Fibroblast of the conjunctiva (primary cell): ENCODE data around the gene SNX8.
"Not testable (repeated sequence)": the region's sequence is repeated elsewhere in the genome, so short reads cannot be mapped to it uniquely, and the experiment has no call there.

Source experiments
- DNase-seq: peaks from one replicate; pipeline ENCODE4 v3.0.0-alpha.2; 2010; ENCODE audit warnings: low read depth

SNX8 gene

DNA sequence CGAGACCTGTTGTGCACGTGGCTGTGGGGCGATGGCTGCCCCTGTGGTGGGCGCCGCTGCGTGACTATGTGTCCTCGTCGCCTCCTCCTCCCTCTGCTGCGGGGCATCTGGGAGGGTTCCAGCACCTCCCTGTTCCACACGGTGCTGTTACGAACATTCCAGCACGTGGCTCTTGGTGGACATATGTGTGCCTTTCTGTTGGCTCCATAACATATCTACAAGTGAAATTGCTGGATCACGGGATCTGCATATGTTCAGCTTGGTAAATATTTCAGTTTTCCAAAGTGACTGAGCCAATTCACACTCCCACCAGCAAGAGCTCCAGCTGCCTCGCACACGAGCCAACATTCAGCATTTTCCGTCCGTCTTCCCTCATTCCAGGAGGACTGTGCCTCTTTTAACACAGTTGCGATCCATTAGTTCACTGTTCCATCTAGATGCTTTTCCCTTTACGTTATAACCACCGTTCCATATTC, 25.1 kb downstream of the SNX8 start:
- no peak for DNase-seq

- DNase-seq = no peak
Measured at GRCh38 chr7:2288503-2288902, 25.7 kb downstream of the SNX8 start.

DNA sequence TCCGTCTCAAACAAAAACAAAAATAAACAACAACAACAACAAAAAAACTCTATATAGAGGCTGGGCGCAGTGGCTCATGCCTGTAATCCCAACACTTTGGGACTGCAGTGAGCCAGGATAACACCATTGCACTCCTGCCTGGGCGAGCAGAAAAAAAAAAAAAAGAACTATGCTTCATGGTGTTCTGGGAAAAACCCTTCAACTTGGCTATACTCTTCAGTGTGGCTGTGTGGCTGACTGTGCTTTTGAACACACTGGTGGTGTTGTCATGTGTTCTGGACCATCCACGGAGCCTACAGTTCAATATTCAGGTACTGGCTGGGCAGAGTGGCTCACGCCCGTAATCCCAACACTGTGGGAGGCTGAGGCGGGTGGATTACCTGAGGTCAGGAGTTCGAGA, 26.5 kb downstream of the SNX8 start:
- no peak for DNase-seq

GRCh38 chr7:2283074-2283473, 31.2 kb downstream of the SNX8 start:
- DNase-seq = no peak

GRCh38 chr7:2282185-2282751, 32.0 kb downstream of the SNX8 start:
- DNase-seq = no peak

DNA sequence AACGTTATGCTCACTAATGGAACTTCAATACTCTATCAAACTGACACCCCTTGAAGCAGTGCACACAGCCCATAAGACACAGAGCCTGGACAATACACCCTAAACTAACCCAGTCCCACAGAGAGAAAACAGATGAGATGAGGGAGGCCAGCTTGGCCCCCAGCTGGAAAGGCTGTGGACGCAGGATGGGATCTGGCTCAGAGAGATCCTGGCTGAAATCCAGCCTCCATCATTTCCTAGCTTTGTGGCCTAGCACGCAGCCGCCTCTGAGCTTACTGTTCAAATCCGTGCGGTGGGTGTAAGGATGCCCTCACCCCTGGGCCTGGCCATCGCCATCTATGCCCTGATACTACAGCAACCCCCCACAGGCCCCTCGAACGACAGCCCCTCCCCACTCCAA, 32.7 kb downstream of the SNX8 start:
- DNase-seq = no peak

DNA sequence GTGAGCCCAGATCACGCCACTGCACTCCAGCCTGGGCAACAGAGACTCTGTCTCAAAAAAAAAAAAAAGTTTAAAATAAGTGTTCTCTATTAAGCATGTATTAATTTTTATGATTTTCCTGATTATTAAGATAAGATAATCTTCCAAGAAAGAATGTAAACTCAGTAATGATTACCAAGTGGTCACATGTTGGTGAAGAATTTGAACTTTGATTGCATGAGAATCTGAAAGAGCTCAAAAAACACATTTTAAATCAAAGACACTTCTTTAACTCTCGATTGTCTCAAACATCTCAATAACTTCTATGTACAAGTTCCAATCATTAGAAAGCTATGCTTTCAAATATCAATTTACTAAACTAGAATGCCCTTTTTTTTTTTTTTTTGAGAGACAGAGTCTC, 33.8 kb downstream of the SNX8 start:
- DNase-seq = no peak

- DNase-seq = no peak
Measured at GRCh38 chr7:2279896-2280295, 34.3 kb downstream of the SNX8 start.

DNA sequence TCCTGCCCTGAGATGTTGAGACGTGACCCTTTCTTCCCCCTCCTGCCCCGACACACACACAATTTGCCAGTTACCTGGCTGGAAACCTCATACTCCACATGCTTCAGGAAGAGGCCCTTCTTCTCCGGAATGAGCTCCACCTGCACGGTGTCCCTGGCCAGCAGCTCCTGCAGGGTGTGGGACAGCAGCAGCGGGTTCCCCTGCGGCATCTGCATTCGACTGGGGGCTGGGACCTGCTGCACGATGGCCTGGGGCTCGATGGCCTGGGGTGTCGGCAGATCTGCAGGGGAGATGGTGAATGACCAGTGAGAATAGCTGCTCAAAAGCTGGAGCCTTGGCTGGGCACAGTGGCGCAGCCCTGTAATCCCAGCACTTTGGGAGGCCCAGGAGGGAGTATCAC, 36.2 kb downstream of the SNX8 start:
- no peak for DNase-seq

- no peak for DNase-seq
Measured at GRCh38 chr7:2276107-2276506, 38.1 kb downstream of the SNX8 start.

DNA sequence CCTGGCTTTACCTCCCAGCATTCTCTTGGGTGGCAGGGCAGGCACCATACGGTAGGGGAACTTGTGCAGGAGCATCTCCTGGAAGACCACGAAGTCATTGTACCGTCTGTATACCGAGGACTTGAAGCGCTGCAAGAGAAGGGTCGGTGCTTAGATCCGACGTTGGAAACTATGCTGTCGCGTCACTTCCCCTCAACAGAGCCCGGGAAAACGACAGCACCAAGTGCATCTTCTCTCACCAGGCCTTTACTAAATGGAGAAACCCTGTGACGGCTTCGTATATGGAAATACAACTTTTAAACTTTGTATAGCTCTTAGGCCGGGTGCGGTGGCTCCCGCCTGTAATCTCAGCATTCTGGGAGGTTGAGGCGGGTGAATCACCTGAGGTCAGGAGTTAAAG, 39.1 kb downstream of the SNX8 start:
- DNase-seq = no peak

DNA sequence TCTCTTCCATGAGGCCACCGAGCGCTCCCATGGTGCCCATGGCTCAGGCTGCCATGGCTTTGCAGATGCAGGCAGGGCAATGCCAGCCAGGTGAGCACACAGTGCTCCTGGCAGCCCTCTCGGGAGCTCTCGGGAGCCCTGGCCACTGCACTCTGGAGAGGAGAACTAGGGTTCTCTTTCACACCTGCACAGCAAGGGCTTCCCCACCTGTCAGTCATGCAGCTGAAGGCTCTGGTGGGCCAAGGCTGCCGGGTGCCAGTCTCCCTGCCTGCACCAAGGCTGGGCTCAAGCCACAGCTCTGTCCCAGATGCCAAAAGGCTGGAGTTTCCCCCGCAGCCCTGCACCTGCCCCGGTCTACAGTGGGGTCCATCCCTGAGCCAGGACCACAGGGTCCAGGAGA, 39.6 kb downstream of the SNX8 start:
- DNase-seq = no peak

GRCh38 chr7:2273866-2274265, 40.4 kb downstream of the SNX8 start:
- no peak for DNase-seq

DNA sequence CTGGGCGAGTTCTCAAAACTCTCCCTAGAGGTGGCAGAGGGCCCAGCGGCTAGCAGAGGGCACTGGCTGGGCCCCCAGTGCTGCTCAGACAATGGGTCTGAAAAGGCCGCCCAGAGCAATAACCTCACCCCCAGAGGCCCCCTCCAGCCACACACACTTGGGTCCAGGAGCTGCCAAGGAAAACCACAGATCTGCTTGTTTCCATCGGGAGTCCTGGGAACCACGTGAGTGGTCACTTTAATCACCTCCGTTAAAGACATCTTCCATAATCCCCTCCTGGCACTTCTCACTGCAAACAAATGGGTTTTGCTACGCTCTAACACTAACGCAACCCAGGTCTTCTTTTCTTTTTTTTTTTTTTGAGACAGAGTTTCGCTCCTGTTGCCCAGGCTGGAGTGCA, 42.2 kb downstream of the SNX8 start:
- DNase-seq = no peak

- no peak for DNase-seq
Measured at GRCh38 chr7:2271273-2272026, 42.8 kb downstream of the SNX8 start.

- no peak for DNase-seq
Measured at GRCh38 chr7:2270495-2270894, 43.7 kb downstream of the SNX8 start.

- no peak for DNase-seq
Measured at GRCh38 chr7:2269991-2270460, 44.2 kb downstream of the SNX8 start.

DNA sequence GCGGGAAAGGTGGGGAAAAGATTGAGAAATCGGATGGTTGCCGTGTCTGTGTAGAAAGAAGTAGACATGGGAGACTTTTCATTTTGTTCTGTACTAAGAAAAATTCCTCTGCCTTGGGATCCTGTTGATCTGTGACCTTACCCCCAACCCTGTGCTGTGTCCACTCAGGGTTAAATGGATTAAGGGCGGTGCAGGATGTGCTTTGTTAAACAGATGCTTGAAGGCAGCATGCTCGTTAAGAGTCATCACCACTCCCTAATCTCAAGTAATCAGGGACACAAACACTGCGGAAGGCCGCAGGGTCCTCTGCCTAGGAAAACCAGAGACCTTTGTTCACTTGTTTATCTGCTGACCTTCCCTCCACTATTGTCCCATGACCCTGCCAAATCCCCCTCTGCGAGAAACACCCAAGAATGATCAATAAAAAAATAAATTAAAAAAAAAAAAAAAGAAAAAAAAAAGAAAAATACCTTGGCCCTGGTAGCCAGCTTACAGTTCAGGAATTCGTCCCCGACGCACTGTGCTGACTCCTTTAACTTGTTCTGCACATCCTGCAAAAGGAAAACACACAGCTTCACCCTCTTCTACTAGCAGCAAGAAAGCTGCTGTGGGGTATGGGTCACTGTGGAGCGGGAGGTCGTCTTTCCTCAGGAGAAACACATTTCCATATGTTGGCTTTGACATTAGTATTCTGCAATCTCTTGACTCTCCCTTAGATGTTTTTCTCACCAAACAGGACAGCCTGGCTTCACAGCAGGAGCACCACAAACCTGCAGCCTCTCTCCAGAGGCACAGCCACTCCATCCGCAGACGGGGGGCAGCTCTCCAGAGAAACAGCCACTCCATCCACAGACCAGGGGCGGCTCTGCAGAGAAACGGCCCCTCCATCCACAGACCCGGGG, 44.9 kb downstream of the SNX8 start:
- not testable (repeated sequence) for DNase-seq

GRCh38 chr7:2266911-2267310, 47.3 kb downstream of the SNX8 start:
- DNase-seq = peak; percentile 57

DNA sequence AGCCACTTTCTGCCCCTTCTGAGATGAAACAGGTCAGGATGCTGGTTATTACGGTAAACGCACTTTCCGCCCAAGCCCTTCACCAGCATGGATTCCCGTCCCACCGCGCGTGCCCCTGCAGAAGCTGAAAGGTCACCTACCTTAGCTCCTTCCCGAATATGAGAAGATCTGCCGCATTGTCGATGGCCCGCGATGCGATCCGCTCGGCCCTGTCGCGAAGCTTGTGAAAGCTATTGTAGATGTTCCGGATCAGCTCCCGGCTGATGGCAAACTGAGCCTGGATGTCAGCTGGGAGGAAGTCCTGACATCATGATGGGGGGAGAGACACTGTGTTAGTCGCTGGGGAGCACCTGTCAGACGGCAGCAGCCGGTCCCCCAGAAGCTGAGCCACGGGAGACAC, 50.1 kb downstream of the SNX8 start:
- no peak for DNase-seq

GRCh38 chr7:2263176-2263575, 51.1 kb downstream of the SNX8 start:
- no peak for DNase-seq

GRCh38 chr7:2261611-2262010, 52.6 kb downstream of the SNX8 start:
- DNase-seq = no peak

GRCh38 chr7:2260820-2261219, 53.4 kb downstream of the SNX8 start:
- DNase-seq = no peak
